Body of pancreas (tissue), 4 donors: Measurements from ENCODE around the gene SH3PXD2A. TPM values are rescaled to one million over a fixed set of nuclear protein-coding genes. Genes with fewer than 3 reads are reported as not detected.

Source experiments
- ATAC-seq: fragments of 150-250 bp; one replicate; pipeline ENCODE4 v1.9.1; 2016
- DNase-seq, 4 donors: peaks; one replicate each; pipeline ENCODE4 v3.0.0-alpha.2; 2019
- H3K27ac ChIP-seq, 4 donors: fragments of 200-600 bp; sonication (generic); 1 replicate in 3 of 4; 2 replicates in 1 of 4; pipeline versions ENCODE4 v1.5.1 to v1.6.1; 2016 to 2019; ENCODE audit warnings: mild to moderate bottlenecking in 1 of 4, mixed read lengths in 1 of 4, moderate library complexity in 1 of 4
- H3K27me3 ChIP-seq, 2 donors: fragments of 200-600 bp; sonication (generic); one replicate each; pipeline ENCODE4 v1.6.0; 2016; ENCODE audit warnings: mild to moderate bottlenecking in 1 of 2
- H3K36me3 ChIP-seq, 2 donors: fragments of 200-600 bp; sonication (generic); replicated peaks in 1 of 2; 2 replicates each; pipeline ENCODE4 v1.5.1; 2016; ENCODE audit warnings: low read depth in 2 of 2; ENCODE audit not compliant: insufficient read depth in 1 of 2
- H3K4me1 ChIP-seq: fragments of 200-600 bp; sonication (generic); one replicate; pipeline ENCODE4 v1.6.0; 2016
- H3K4me3 ChIP-seq, 2 donors: fragments of 200-600 bp; sonication (generic); 1 replicate in 1 of 2; 2 replicates in 1 of 2; pipeline ENCODE4 v1.5.1; 2016 to 2019
- H3K9me3 ChIP-seq, 3 donors: fragments of 200-600 bp; sonication (generic); 1 replicate in 2 of 3; 2 replicates in 1 of 3; pipeline ENCODE4 v1.5.1; 2016
- POLR2A ChIP-seq, 3 donors: fragments of 450-650 bp; IDR thresholded peaks; one replicate each; pipeline ENCODE4 v1.6.1; 2016; ENCODE audit warnings: antibody characterized with exemption in 3 of 3, mild to moderate bottlenecking in 2 of 3
- WGBS, 2 donors: methylation state at CpG; one replicate each; pipeline ENCODE4 v1.1.5; 2017; 5-methylcytosine and 5-hydroxymethylcytosine counted together
- intact Hi-C: fragments of 100-400 bp; cut with DNase I; formaldehyde crosslinking; loops from one replicate; pipeline ENCODE4 v1.15.1; 2023
- total RNA-seq, 2 donors: library from RNA; depleted of rRNA; stranded (reverse); fragments of >200 nt; gene quantifications; one replicate each; pipeline ENCODE4 v1.1.0, GENCODE V29; 2016
- TF ChIP-seq, protein P1 (sequence below), 7 experiments: fragments of 450-650 bp in 4 of 7; fragments of 200-600 bp in 3 of 7; sonication (generic) in 3 of 7; IDR thresholded peaks; one replicate each; pipeline ENCODE4 v1.5.1; 2016 to 2019; ENCODE audit warnings: antibody characterized with exemption in 7 of 7

The SH3PXD2A gene
- total RNA-seq, 2 donors from 2014 or later = 7.3 to 9.9 TPM

DNA sequence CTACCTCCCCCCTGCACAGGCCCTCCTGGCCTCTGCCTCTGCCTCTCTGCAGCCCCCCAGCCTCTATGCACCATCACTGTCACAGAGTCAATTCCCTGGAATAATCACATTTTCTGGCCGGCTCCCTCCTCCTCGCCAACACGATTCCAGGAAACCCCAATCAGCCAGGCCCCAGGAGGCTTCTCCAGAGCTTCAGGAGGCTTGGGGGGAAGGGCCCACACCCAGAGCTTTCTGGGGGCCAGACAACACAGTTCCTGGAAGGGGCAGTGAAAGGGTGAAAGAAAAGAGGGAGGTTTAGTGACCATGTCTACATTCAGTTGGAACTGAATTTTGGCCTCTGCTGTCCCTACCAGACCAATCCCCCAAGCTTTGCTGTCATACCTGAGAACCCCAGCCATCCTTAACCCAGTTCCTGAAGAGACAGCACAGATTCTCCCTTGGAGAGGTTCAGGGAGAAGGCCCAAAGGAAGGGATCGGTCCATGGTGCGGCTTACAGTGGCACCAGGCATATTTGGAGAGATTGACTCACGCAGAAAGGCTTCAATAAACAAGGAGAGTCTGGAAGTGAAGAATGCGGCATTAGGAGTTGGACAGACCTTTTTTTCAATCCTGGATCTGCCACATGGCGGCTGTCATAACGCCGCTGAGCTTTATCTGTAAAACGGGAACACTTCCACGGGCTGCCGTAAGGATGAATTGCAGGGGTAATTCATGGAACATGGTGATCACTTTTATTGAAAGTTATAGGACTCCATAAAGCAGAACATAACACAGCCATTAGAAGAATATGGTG is 272.8 kb downstream of the SH3PXD2A start:
- no peak for TF ChIP-seq POLR2A (IDR thresholded peaks at IDR 0.05)
- TF ChIP-seq, protein P1, sequence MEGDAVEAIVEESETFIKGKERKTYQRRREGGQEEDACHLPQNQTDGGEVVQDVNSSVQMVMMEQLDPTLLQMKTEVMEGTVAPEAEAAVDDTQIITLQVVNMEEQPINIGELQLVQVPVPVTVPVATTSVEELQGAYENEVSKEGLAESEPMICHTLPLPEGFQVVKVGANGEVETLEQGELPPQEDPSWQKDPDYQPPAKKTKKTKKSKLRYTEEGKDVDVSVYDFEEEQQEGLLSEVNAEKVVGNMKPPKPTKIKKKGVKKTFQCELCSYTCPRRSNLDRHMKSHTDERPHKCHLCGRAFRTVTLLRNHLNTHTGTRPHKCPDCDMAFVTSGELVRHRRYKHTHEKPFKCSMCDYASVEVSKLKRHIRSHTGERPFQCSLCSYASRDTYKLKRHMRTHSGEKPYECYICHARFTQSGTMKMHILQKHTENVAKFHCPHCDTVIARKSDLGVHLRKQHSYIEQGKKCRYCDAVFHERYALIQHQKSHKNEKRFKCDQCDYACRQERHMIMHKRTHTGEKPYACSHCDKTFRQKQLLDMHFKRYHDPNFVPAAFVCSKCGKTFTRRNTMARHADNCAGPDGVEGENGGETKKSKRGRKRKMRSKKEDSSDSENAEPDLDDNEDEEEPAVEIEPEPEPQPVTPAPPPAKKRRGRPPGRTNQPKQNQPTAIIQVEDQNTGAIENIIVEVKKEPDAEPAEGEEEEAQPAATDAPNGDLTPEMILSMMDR (IDR thresholded peaks at IDR 0.05) = no peak
- Histone ChIP-seq H3K4me3 (no peak overlapping the region), H3K9me3 (no peaks in the 10 kb centered on the region), H3K27ac (no peak overlapping the region), H3K4me1 (peaks cover 21% of the 10 kb centered on the region), H3K27me3 (no peaks in the 10 kb centered on the region), H3K36me3 (no peaks in the 10 kb centered on the region)
- ATAC-seq = no peak
- 76 to 85% methylated on average over 13 of the region's 13 CpGs for WGBS, 2 donors
- intact Hi-C loops = no loop called here
- DNase-seq = no peak

DNA sequence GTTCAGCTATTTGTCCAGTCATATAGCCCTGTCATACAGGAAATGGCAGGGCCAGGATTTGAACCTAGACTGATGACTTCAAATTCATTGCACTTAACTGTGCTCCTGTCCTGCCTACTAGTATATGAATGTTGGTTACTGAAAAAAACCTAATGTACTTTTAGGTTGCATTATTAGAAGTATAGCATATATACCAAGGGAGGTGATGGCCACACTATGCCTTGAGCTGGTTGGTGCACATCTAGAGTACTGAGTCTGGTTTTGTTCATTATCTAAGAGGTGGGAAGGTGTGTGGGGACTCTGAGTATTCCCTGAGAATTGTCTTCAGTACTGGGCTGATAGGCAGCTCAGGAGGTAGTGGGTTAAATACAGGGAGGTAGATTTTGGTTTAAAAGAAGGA is 273.9 kb downstream of the SH3PXD2A start:
- Histone ChIP-seq H3K4me3 (no peak overlapping the region), H3K4me1 (peaks cover 32% of the 10 kb centered on the region), H3K9me3 (no peaks in the 10 kb centered on the region), H3K36me3 (no peaks in the 10 kb centered on the region), H3K27ac (no peak overlapping the region), H3K27me3 (no peaks in the 10 kb centered on the region)
- ATAC-seq = no peak
- intact Hi-C loops = no loop called here
- DNase-seq = no peak
- no peak for TF ChIP-seq POLR2A (IDR thresholded peaks at IDR 0.05)
- TF ChIP-seq, protein P1 (IDR thresholded peaks at IDR 0.05) = no peak

DNA sequence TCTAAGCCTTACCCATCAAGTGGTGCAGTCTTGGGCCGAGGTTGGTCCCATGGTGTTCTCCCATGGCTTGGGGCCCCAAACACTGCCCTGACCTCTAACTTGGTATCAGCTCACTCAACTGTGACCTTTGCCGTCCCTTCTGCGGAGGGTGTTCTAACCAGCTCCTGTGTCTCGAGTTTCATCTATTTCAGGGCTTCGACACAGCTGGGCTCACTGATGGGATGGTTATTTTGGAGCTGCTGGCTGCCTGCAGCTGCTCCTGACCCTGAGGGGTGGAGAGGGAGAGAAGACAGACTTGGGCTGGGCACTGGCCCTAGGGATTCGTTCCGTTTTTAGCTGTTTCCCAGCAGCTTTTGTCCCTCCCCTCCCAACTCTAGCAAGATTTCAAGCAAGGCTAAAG is 274.9 kb downstream of the SH3PXD2A start:
- no peak overlapping the region for H3K4me3 ChIP-seq
- H3K27me3 ChIP-seq = no peaks in the 10 kb centered on the region
- intact Hi-C loops = no loop called here
- H3K27ac ChIP-seq = no peak overlapping the region
- 78 to 85% methylated on average over 5 to 7 of the region's 7 CpGs for WGBS, 2 donors
- ATAC-seq (no peak), DNase-seq (no peak)
- no peak for TF ChIP-seq POLR2A (IDR thresholded peaks at IDR 0.05)
- TF ChIP-seq, protein P1 (IDR thresholded peaks at IDR 0.05) = no peak
- no peaks in the 10 kb centered on the region for H3K9me3 ChIP-seq
- H3K4me1 ChIP-seq = peaks cover 42% of the 10 kb centered on the region
- H3K36me3 ChIP-seq = no peaks in the 10 kb centered on the region

DNA sequence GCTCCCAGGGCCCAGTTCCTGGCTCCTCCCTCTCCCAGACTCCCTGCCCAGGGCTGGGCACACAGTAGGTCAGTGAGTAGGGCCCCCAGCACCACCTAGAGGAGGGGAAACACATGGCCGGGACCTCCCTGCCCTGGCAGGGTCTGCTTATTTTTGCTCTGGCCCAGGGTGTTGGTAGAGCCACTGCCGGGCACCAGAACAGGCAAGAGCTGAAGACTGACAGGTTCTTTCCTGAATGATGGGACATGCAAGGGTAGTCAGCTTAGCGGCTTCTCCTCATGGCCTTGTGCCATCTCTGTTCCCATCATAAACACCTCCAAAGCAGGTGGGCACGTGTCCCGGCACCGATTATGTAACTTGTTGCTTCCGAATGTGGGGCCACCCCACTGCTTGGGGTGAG is 275.4 kb downstream of the SH3PXD2A start:
- intact Hi-C loops = no loop called here

More for the DNA sequence above, 275.4 kb downstream of the SH3PXD2A start:
- WGBS, 2 donors = 83 to 90% methylated on average over 6 to 7 of the region's 7 CpGs
- Histone ChIP-seq H3K27me3 (no peaks in the 10 kb centered on the region), H3K4me1 (peaks cover 47% of the 10 kb centered on the region), H3K36me3 (no peaks in the 10 kb centered on the region), H3K27ac (peak overlapping the region in 1 of 4 donors; percentile 78), H3K4me3 (no peak overlapping the region), H3K9me3 (no peaks in the 10 kb centered on the region)
- ATAC-seq = no peak
- TF ChIP-seq, protein P1 (IDR thresholded peaks at IDR 0.05) = no peak
- no peak for TF ChIP-seq POLR2A (IDR thresholded peaks at IDR 0.05)
- no peak for DNase-seq
